HG03135 (cell line): Measurements from ENCODE around the gene CLOCK.

Experiments
- ATAC-seq: cut with Tn5 transposase; IDR thresholded peaks from one replicate; pipeline ENCODE4 v1.9.1; 2021; ENCODE audit warnings: mild to moderate bottlenecking, moderate library complexity; ENCODE audit not compliant: unreplicated experiment

CLOCK gene

GRCh38 chr4:55543858-55544257 lies 2.9 kb downstream of the CLOCK start:
- ATAC-seq = no peak

GRCh38 chr4:55540271-55540670 lies 6.4 kb downstream of the CLOCK start:
- ATAC-seq = no peak

- no peak for ATAC-seq
Observed at GRCh38 chr4:55539658-55540057, 7.1 kb downstream of the CLOCK start.

GRCh38 chr4:55538531-55538930 lies 8.2 kb downstream of the CLOCK start:
- ATAC-seq = no peak

- no peak for ATAC-seq
Observed at GRCh38 chr4:55534306-55534705, 12.4 kb downstream of the CLOCK start.

GRCh38 chr4:55530691-55531090 lies 16.0 kb downstream of the CLOCK start:
- no peak for ATAC-seq

- ATAC-seq = no peak
Observed at GRCh38 chr4:55530167-55530566, 16.5 kb downstream of the CLOCK start.

- no peak for ATAC-seq
Observed at GRCh38 chr4:55528491-55528890, 18.2 kb downstream of the CLOCK start.

- no peak for ATAC-seq
Observed at GRCh38 chr4:55524844-55525571, 21.7 kb downstream of the CLOCK start.

- no peak for ATAC-seq
Observed at GRCh38 chr4:55518442-55518841, 28.3 kb downstream of the CLOCK start.

GRCh38 chr4:55517526-55518229 lies 29.0 kb downstream of the CLOCK start:
- ATAC-seq = no peak

GRCh38 chr4:55512922-55513571 lies 33.7 kb downstream of the CLOCK start:
- ATAC-seq = no peak

- no peak for ATAC-seq
Observed at GRCh38 chr4:55512077-55512476, 34.6 kb downstream of the CLOCK start.

GRCh38 chr4:55510685-55511084 lies 36.0 kb downstream of the CLOCK start:
- no peak for ATAC-seq

GRCh38 chr4:55509266-55509665 lies 37.4 kb downstream of the CLOCK start:
- no peak for ATAC-seq

GRCh38 chr4:55507612-55508011 lies 39.1 kb downstream of the CLOCK start:
- ATAC-seq = no peak

GRCh38 chr4:55503169-55503568 lies 43.5 kb downstream of the CLOCK start:
- ATAC-seq = no peak

- no peak for ATAC-seq
Observed at GRCh38 chr4:55500072-55500471, 46.6 kb downstream of the CLOCK start.

GRCh38 chr4:55499495-55499894 lies 47.2 kb downstream of the CLOCK start:
- ATAC-seq = no peak

GRCh38 chr4:55498051-55498450 lies 48.7 kb downstream of the CLOCK start:
- ATAC-seq = no peak

GRCh38 chr4:55491486-55491885 lies 55.2 kb downstream of the CLOCK start:
- ATAC-seq = no peak

- ATAC-seq = no peak
Observed at GRCh38 chr4:55488716-55489115, 58.0 kb downstream of the CLOCK start.
